HG03342 (cell line): ENCODE results near the gene RNU1-4.
"Not testable (repeated sequence)": the region's sequence is repeated elsewhere in the genome, so short reads cannot be mapped to it uniquely, and the experiment has no call there.

Experiments used
- ATAC-seq: cut with Tn5 transposase; IDR thresholded peaks from one replicate; pipeline ENCODE4 v1.9.1; 2021; ENCODE audit warnings: mild to moderate bottlenecking, moderate library complexity; ENCODE audit not compliant: unreplicated experiment

RNU1-4 gene

DNA sequence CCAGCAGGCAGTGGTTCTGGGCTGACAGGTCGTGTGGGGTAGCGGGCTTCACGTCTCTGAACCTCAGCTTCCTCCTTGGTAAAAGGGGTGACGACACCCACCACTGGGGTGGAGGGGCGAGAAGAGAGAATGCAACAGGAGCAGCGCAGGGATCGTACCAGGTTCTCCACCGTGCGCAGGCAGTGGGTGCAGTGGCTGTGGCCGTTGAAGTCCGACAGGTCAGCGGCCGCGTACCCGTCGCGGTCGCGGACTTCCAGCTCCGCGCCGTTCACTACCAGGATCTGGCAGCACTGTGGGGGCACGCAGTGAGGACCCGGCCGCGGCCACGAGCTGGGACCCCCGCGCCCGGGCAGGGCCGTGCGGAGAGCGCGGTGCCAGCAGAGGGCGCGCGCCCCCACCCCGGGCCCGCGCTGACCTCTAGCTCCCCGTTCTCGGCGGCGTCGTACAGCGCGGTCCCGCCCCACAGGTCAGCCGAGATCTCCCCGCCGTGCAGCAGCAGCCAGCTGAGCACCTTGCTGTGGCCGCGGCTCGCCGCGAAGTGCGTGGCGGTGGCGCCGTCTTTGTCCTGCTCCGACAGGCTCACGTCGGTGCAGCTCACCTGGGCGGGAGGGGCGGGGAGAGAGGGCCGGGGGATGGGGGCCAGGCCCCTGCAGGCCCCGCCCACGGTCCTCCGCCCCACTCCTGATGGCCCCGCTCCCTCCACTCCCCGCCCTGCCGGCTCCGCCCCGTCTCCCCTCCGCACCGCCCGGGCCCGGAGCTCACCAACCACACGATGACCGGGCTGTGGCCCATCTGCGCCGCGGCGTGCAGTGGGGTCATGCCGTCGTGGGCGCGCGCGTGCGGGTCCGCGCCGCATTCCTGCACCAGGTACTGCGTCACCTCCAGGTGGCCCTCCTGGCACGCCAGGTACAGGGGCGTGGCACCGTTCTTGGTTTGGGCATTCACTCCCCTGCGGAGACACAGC is 32.9 kb upstream of the RNU1-4 start:
- ATAC-seq = not testable (repeated sequence)

DNA sequence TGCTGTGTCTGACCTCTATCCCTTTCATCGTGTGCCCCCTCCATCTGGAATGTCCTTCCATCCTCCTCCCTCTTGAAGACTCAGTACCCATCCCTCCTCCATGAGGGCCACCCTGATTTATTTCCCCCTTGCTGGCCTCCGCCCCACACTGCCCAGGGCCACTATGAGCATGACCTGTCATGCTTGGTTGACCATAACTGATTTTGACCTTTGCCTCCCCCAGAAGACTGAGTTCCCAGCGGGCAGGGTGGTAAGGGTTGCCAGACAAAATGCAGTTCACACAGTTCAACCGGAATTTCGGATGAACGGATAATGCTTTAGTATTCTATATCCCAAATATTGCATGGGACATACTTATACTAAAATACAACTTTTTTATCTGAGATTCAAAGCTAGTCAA is 31.6 kb upstream of the RNU1-4 start:
- not testable (repeated sequence) for ATAC-seq

DNA sequence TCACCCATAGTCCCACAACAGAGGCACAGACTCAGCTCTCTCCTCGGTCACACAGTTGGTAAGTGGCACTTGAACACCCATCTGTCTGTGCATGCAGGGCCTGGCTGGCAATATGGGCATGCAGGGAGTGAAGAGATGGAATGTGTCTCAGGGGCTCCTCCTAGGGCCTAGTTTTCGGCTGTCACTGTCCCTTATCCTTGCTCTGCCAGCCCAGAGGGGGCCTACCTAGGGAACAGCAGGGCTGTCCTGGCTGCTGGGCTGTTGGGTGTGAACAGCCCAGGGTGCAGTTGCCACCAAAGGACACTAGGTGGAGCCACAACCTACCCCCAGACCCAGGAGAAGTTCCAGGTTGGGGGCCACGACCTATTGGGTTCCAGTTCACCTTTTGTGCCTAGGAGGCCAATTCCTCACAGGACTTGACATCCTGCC is 30.6 kb upstream of the RNU1-4 start:
- not testable (repeated sequence) for ATAC-seq

DNA sequence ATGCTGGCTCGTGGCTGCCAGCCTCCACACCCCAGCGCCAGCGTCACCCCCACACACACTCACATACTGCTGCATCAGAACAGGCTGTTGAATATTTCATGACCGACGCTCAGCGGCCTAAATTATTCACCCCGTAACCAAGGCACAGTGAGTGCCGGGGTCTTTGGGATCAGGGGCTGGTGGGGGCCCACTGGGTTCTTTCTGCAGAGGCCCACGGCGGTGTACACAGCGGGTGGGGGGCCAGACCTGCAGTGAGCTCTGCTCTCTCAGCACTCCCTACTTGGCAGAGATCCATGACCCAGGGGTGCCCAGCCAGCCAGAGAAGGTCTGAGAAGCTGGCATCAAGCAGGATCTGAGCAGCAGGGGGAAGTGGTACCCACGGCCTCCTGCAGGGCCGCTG is 29.7 kb upstream of the RNU1-4 start:
- ATAC-seq = not testable (repeated sequence)

DNA sequence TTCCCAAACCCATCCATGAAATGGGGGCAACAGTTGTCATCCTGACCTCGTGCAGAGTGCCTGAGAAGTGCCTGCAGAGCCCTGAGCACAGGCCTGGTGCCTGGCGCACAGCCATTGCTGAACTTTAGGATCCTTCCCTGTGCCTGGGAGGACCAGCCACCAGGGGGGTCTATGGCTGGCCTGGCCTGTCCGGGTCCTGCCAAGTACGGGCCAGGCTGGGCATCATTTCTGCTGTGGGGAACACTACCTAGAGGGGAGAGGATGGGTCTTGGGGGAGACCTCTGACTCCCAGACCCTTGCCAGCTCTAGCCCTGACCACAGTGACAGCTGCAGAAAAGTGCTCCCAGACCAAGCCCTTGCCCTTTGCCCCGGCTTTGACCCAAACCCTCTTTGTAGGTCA is 28.2 kb upstream of the RNU1-4 start:
- ATAC-seq = not testable (repeated sequence)

DNA sequence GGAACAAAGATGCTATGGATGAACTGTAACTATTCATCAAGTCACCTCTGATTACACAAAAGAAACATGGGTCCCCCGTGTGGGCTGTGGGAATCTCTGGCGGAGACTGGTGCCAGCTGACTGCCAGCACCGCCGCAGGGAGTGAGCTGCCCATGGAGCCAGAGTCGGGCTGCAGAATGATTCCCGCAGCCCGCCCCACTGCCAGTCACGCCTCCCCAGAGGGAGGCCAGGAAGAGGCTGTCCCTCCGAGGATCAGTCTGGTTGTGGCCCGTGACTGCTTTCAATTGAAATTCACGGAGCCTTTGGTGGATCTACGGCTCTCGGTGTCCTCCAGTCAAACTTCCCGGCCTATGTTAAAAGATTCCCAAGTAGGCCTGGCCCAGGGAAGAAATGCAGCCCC is 27.7 kb upstream of the RNU1-4 start:
- not testable (repeated sequence) for ATAC-seq

DNA sequence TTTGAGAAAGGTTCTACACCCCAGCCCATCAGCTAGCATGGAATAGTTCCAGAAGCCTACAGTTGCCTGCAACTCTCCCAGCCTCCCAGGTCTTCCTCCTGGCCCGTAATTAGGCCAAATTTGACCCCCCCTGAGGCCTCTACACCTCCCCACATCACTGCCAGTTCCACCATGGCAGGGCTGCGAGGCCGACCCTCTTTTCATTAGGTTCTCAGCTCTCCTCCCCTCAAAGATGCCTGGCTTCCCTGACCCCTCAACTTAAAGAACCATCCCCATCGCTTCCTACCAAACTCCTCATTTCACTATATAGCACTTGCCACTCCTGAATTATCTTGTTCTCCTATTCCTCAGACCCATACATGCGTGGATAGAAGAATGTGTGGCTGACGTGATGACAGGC is 27.3 kb upstream of the RNU1-4 start:
- not testable (repeated sequence) for ATAC-seq

DNA sequence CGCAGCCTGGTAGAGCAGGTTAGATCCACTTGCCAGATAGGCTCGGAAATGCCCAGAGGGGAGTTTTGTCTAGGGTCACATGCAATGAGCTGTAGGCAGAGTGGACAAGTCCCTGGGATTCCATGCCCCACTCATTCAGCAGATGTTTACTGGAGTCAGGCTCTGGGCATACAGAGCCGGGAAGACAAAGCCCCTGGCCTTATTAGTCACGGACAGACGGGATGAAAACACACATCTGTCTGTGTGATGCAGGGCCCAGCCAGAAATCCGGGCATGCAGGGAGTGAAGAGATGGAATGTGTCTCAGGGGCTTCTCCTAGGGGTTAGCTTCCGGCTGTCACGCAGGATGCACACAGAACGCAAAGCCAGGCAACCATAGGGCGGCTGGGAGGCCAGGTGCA is 26.8 kb upstream of the RNU1-4 start:
- not testable (repeated sequence) for ATAC-seq

DNA sequence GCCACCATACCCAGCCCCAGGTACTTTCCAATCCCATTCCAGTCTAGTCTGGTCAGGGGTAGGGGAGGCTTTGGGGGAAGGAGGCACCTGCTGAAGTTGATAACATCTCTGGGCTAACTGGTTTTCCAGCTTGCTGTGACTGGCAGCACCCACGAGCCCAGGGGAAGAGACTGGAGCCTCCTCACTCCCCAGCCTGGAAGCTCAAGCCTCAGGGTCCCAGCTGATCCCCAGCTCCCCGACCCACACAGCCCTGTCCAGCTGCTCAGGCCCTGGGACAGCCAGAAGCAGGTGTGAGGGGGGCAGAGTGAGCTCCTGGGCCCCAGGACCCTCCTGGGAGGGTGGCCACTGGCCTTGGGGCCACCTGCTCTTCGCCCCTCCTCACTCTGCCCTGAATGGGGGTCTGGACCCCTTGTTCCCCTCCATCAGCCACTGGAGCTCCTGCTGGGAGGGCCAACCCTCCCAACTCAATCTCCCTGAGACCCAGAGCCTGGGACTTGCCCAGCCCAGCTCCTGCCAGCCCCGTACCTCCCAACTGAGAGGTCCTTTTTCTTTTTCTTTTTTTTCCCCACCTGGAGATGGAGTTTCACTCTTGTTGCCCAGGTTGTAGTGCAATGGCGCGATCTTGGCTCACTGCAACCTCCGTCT is 23.5 kb upstream of the RNU1-4 start:
- ATAC-seq = no peak

DNA sequence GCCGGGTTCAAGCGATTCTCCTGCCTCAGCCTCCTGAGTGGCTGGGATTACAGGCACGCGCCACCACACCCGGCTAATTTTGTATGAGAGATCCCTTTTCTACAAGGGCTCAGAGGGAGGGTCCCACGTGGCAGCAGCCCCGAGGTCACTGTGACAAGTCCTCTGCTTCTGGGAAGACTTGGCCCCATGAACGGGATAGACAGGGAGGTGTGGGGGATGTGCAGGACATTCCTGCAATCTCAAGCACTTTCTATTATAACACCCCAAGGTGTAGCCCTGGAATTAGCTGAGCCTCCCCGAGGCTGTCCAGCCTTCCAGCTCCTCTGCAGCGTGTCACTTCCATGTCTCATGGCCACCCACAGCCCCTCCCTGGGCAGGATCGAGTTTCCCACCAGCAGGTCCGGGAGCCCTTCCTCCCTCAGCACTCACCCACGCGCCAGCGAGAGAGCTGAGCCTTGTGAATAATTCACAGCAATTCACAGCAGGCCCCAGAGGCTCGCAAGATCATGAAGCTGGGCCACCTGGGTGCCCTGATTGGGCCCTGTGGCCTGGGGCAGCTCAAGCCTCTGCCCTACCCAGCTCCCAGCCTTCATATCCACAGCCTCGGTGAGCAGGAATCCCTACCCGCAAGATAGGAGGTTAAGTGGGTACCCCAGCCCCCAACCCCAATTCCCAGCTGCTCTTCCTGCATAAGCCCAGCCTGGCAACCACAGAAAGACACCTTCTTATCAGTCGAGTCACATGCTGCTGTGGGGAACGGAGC is 22.8 kb upstream of the RNU1-4 start:
- no peak for ATAC-seq

DNA sequence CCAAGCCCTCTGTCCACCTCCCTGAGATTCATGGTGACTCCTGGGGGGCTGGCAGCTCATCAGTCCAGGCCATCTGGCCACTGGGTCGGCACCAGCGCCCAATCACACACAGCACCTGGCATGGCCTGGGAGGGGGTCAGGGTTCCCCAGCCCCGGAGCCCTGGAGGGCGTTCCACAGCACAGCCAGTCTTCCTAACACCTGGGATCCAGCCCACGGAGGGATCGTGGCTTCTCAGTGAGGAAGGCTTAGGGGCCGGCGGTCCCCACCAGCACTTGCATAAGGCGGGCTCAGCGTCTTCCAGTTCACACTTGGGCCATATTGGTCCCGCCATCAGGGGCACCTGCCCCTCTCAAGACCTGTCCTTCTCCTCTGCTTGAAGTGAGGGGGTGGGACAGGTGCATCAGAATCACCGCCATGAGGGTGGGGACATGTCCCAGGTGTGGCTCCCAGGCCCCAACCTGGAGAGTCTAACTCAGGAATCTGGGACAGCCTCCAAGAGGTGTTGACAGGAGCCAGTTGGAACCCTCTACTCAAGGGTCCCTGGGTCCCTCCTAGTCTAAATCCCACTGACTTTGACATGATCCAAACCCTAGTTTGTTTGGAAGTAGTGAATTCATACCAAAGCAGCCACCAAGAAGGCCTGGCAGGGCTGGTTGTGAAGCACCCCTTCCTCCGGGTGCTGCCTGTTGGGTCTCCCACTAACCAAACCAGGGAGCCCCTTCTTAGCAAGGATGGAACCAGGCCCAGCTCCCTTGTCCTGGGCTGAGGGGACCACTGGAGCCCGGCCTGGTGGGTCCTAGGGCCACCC is 22.0 kb upstream of the RNU1-4 start:
- not testable (repeated sequence) for ATAC-seq

DNA sequence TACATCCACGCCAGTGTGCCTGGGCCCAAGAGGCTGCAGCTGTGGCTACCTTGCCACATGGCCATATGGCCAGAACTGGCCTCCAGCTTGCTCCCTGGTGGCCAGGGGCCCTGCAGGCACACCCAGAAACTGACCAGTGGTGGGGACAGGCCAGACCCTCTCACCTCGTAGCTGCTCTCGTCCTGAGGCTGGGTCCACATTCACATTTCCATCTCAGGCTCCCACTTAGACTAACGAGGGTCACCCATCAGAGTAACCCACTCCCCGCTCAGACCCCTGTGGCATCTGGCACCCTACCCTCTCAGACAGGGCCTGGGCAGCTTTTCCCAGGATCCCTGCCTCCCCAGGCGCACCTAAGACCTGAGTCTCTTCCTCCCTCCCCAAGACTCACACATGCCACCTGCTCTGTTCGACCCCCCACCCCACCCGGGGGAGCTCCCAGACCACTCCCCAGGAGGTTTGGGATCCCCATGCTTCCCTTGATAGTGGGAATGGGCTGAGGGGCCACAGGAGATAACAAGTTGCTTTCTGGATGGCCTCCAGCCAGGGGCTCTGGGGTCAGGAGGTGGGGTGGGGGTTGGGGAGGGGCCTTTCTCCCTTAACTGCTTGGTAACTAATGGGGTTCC is 21.3 kb upstream of the RNU1-4 start:
- ATAC-seq = no peak

DNA sequence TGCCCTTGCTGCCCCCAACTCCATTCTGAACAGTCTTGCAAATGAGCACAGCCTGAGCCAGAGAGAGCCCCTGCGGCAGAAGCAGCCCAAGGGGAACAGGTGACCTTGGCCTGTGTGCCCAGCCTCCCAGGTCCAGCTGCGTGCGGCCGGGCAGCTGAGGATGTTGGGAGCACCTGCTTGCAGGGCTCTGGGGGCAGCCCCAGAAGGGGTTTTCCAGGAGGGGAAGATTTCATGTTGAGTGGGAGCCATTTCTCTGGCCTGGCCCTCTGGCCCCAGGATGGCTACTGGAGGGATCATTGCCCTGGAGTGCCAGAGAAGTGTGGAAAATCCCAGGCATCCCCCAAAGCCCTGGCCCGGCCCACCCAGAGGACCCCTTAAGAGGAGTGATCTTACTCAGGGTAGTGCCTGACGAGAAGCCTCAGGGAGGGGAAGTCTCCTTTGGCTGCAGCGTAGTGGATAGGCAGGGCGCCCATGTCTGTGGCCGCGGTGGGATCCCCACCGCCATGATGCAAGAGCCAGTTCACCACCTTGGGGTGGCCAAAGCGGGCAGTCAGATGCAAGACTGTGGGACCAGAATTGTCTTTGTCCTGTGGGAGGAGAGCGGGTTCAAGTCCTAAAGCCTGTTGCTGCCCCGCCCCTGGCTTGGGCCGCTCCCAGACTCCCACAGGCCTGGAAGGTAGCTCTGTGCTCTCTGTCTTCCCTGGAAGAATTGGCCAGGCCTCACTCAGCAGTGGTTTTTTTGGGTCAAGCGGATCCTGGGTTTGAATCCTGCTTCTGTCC is 20.6 kb upstream of the RNU1-4 start:
- no peak for ATAC-seq

DNA sequence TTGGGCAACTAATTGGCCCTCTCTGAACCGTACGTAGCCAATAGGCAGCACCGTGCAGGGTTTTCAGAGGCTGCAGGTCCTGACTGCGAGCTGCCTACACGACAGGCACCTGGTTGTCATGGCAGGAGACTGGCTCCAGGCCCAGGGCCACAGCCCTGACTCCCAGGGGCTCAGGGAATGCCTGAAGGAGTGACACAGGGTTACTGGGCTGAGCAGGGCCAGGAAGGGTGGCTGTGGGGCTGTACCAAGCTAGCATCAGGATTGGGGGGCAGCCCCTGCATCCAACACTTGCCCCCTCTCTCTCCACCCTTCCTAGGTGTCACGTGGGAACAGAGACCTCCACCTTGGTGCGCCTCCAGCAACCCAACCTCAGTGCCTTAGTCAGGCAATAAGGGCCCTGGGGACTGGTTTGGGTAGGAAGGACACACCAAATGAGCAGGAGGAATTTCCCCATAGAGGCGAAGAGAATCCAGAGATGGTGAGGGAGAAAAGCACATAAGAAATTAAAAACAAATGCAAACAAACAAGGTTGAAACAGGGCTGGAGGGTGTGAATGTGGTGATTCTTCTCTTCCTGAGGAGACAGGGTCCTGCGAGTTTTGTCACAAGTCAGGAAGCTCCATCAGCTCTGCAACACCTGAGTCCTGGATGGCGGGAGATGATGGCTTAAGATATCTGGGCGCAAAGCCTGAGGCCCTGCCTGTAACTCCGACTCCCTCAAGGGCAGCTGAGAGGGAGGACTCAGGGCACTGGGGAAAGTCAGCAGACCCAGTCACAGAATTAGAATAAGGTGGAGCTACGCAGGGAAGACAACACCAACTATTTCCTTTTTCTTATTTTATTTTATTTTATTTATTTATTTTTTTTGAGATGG is 19.7 kb upstream of the RNU1-4 start:
- ATAC-seq = no peak

DNA sequence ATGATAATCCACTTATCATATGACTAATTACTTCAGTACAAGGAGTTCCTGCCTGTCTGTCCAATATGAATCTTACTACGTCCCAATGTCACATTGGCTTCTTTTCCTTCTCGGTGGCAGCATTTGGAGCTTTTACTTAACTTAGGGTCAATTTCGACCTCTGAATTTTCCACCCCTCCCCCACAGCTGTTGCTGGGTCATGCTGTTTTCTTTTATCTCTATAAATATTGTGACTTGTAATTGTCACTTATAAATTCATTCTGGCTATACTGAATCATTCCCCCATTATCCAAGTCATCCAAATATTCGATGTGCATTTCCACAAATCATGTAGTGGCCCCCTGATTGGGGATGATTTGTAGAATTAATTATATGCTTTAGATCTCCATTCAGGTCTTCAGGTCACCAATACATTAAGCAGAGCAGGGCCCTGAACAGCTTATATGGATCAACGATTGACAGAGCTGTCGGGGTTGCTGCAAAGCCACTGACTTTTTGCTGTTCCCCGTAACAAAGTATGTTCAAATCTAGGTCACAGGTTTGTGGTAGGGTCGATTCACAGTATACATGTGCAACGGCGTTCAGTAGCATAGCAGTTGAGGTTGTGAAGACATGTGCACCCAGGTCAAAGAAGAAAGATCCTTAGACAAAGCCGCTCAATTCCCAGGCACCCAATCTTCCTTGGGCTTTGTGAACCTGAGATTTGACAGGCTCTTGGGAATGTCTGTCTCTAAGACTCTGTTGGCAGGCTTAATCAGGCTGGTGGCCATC is 18.3 kb upstream of the RNU1-4 start:
- ATAC-seq = no peak

DNA sequence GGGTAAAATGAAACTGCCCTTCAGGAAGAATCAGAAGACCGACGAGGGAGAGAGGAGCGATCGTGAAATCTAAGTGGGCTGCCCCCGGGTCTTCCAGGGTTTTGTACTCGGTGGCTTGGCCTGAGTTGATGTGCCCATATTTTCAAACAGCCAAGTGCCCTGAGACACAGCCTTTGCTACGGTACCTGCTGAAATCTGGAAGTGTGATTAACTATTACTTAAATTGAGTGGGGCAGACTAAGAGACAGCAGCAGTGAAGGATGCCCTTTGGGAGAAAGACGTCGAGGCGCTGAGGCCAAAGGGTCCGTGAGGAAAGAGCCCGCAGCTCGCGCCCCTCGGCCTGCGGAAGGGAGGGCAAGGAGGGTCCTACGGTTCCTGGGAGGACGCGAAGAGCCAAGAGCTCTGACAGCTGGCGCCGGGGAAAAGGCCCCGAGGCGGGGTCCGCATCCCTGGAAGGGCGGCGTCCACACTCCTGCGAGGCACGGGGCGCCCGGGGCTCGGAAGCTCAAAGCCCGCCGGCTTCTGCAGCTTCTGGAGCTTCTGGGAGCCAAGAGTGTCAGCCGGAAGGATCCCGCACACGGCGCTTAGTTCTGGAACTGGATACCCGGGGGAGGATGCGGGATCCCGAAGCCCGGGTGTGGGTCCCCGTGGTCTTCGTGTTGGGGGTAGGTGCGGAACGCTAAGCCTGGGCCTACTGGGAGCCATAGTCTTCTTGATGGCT is 15.4 kb upstream of the RNU1-4 start:
- ATAC-seq = no peak
